Inferior parietal cortex (tissue), 1 donor: Measurements from ENCODE around the gene RNF144A.

Experiments
- DNase-seq: peaks from one replicate; pipeline ENCODE4 v3.0.0-alpha.2; 2016; ENCODE audit errors: extremely low spot score

The RNF144A gene

DNA sequence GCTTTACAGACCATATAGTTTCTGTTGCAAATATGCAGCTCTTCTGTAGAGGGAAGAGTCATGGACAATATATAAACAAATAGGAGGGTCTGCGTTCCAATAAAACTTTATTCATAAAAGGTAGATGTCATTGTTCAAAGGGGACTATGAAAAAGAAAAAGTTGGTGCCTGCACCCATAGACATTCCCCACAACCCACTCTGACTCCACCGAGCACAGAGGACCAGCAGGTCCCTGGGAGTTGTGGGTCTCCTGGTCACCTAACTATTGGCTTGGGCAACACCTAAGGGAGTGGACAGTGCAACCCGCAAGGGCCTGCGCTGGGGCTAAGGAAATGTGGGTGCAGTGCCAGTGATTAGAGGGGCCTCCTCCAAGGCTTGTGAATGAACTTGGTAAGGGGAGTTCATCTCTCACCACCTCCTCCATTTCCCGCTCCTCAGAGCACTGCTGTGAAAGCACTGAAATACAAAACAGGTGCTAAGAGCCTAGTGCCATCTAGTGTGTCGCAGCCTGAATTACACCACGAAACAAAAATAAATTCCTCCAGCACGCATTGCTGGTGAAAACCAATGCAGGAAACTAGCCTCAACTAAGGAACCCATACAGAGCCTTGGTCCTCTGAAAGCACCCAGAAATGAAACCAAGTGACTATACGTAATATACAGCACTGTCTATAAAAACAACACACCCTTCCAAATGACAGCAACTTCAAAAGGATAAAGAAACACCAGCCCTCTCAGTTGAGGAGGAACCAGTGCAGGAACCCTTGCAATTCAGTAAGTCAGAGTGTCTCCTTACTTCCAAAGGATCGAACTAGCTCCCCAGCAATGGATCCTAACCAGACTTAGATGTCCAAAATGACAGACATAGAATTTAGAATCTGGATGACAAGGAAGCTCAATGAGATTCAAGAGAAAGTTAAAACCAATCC lies 166.6 kb downstream of the RNF144A start:
- no peak for DNase-seq

DNA sequence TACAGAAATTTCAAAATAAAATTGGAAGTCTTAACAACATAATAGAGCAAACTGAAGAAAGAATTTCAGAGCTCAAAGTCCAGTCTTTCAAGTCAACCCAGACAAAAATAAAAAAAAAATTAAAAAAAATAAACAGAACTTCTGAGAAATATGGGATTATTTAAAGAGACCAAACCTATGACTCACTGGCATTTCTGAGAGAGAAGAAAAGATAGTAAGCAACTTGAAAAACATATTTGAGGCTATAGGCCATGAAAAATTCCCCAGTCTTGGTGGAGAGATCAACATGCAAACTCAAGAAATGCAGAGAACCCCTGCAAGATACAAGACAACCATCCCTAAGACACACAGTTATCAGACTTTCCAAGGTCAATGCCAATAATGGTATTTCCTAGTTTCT lies 167.4 kb downstream of the RNF144A start:
- no peak for DNase-seq

DNA sequence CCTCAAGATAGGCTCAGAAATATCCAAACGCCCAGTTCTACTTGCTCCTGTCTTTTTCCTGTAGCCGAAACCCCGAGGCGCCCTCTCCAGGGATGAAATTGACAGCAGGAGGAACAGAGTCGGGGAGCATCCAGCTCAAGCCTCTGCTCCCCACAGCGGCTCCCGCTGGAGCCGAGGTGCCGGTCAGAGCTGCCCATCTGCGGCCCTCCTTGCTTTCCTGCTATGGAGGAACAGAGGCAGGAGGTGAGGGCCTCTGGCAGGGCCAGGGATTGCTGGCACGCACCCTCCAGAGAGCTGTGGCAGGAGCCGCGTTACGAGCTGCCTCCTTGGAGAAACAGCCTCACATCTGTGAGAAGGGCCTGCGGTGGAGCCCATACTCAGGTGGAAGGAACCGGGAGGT lies 172.1 kb downstream of the RNF144A start:
- no peak for DNase-seq

DNA sequence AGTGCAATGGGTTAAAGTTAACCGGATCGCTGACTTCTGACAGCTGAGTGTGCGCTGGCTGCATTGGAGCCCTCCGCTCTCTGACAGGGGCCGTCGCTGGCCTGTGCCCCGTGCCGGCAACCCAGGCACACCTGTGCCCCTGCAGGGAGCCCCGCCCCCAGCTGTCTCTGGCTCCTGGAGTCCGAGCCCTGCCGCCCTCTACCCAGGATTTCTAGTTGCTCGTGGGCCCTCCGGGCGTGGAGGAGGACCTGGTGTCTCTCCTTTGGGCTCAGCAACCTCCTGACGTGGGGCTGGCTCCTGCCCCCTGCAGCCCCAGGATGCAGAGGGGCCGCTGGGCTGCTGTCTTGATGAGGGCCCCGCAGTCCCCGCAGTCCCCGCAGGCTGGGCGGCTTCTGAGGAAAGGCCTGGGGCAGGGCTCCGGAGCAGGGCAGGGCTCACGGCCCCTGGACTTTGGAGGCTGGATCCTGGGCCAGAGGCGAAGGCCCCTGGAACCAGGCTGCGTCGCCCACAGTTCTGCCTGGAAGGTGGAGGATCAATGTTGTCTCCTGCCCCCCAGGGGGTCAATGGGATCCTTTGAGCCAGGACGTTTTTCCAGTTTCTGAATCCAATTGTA lies 172.8 kb downstream of the RNF144A start:
- DNase-seq: no peak

DNA sequence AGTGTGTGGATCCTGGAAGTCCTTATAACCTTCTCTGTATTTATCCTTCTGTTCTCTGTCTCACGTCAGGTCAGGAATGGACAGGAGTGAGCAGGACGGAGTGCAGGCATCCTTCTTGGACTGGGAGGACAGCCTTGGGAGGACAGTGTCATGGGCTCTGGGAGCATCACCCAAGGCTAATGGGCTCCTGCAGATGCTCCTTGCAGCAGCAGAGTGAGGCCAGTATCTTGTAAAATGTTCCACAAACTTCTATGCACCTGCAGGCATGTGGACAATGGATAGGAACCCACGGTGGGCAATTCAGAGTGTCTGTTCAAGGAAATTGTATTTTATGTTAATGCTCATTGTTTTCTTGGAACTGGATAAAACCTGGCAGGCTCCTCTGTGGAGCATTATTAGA lies 176.2 kb downstream of the RNF144A start:
- no peak for DNase-seq
